ENCODE results near the gene P3H1. TPM values are rescaled to one million over a fixed set of nuclear protein-coding genes. Genes with fewer than 3 reads are reported as not detected.

Gene P3H1
- total RNA-seq, 1 experiment from 2014 or later = 47.1 TPM

- WGBS (ENCODE audit: extremely low coverage, insufficient read length, low lambda C conversion rate) = no CpG with 5 or more reads among the region's 14 CpGs
These were observed 31.2 kb downstream of the P3H1 start for GRCh38 chr1:42735477-42736105.

More at GRCh38 chr1:42735477-42736105, 31.2 kb downstream of the P3H1 start:
- Histone ChIP-seq H2BK20ac (ENCODE audit: low read depth, low read length, poor library complexity, severe bottlenecking) (no peak overlapping the region), H3K56ac (ENCODE audit: insufficient read length, low read depth, low read length) (no peak overlapping the region), H3K14ac (ENCODE audit: insufficient read depth, low read length) (no peak overlapping the region), H3K79me2 (ENCODE audit: insufficient read depth, low read length) (no peaks in the 10 kb centered on the region), H3K27ac (ENCODE audit: insufficient read length, low read depth, low read length) (no peak overlapping the region), H4K5ac (ENCODE audit: insufficient read length, low read depth, low read length) (no peak overlapping the region), H3K23me2 (ENCODE audit: insufficient read length, low read depth, low read length, poor library complexity, severe bottlenecking) (no peaks in the 10 kb centered on the region), H4K8ac (replicated peaks; ENCODE audit: insufficient read length, low read depth, low read length) (no peak overlapping the region), H2BK12ac (ENCODE audit: insufficient read length, low read depth, low read length) (no peak overlapping the region), H2BK120ac (ENCODE audit: low read depth, low read length, poor library complexity, severe bottlenecking) (no peak overlapping the region), H3K27me3 (ENCODE audit: insufficient read depth, low read length) (no peaks in the 10 kb centered on the region), H2BK15ac (ENCODE audit: low read depth, low read length) (no peak overlapping the region), H3K18ac (ENCODE audit: insufficient read length, low read depth, low read length) (no peak overlapping the region), H3K79me1 (ENCODE audit: insufficient read depth, low read depth, low read length, poor library complexity, severe bottlenecking) (no peaks in the 10 kb centered on the region), H3K4me1 (ENCODE audit: insufficient read depth, low read length) (no peaks in the 10 kb centered on the region; the same call in 1 of the 2 replicates), H3K23ac (ENCODE audit: insufficient read length, low read depth, low read length) (no peak overlapping the region), H3K9me3 (ENCODE audit: control insufficient read depth, low read depth, low read length) (no peaks in the 10 kb centered on the region), H3K9ac (ENCODE audit: extremely low read depth, insufficient read length, low read length) (no peak overlapping the region), H2AK5ac (ENCODE audit: insufficient read length, low read length) (no peak overlapping the region), H2AFZ (ENCODE audit: low read length) (no peak overlapping the region), H4K20me1 (ENCODE audit: control insufficient read depth, insufficient read depth, insufficient read length) (no peaks in the 10 kb centered on the region), H4K91ac (ENCODE audit: insufficient read length, low read depth, low read length) (no peak overlapping the region), H3K4me2 (ENCODE audit: insufficient read depth, insufficient read length, low read length) (no peak overlapping the region), H3K4ac (ENCODE audit: low read depth, low read length) (no peak overlapping the region), H3T11ph (ENCODE audit: low read length) (no peak overlapping the region), H2BK5ac (ENCODE audit: insufficient read length, low read length) (no peak overlapping the region)
- no peak for TF ChIP-seq CTCF (conservative IDR thresholded peaks at IDR 0.05)
- Mint-ChIP-seq H3K9me3 (no peaks in the 10 kb centered on the region), H3K27me3 (ENCODE audit: low read depth) (no peaks in the 10 kb centered on the region; the same call in 1 of the 2 replicates), H3K4me3 (no peak overlapping the region), H3K36me3 (ENCODE audit: insufficient read depth in 1 of 3, low read depth in 3 of 3) (peaks cover 0 to 3% (median 0%) of the 10 kb centered on the region in 3 experiments; a peak in 2 of 7 replicates), H3K27ac (no peak overlapping the region), H3K4me1 (peaks cover 25 to 41% of the 10 kb centered on the region in 2 experiments)
- DNase-seq = no peak

Measured in H9 (cell line).